Measurements from ENCODE around the gene PTBP3.

Gene PTBP3

DNA sequence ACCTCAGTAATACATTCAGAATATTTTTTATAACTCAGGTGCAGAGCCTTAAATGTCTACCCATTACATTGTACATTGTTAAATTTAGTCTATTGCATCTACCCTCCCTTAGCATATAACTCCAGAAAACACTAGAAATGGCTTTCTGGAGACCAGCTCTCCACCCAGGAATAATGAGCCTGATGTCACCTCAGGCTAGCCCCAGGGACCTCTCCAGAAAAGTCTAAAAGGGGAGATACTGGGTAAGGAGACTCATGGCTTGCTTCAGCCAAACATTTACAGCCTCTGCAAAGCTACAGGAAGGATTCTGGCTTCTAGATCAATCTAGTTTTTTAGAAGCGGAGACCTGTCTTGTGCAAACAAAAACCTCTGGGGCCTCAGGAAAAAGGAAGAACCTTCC is 144.5 kb downstream of the PTBP3 start:
- no peaks in the 10 kb centered on the region for H3K36me3 ChIP-seq
- no peaks in the 10 kb centered on the region for H3K9me3 ChIP-seq
- no peaks in the 10 kb centered on the region; the same call in 1 of the 2 replicates for H3K4me1 ChIP-seq
- TF ChIP-seq CTCF (IDR thresholded peaks at IDR 0.05; ENCODE audit: low read depth, low read length) = no peak
- no peak overlapping the region for H3K4me3 ChIP-seq (ENCODE audit: low read depth, low read length)
- no peak for DNase-seq
- no peaks in the 10 kb centered on the region for H3K27me3 ChIP-seq

DNA sequence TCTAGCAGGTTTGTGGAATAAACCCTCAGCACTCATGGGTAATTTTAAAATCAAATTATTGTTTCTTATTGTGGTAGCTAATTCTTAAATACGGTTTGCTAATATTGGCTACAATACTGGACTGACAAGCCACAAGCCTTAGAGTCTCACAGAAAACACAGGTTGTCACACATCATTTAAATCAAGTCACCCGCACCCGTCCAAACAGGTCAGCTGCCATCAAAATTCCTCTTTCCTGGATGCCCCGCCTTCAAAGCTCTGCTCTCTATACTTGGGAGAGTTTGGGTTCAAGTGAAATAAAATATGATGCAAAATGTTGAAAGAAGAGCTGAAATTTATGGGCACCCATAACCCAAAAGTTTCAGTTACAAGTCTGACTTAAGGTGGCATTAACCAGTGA is 146.0 kb downstream of the PTBP3 start:
- H3K9me3 ChIP-seq = no peaks in the 10 kb centered on the region
- no peaks in the 10 kb centered on the region for H3K27me3 ChIP-seq

GRCh38 chr9:112186695-112187094 is 146.7 kb downstream of the PTBP3 start:
- H3K4me1 ChIP-seq = no peaks in the 10 kb centered on the region; the same call in 1 of the 2 replicates
- no peaks in the 10 kb centered on the region for H3K27me3 ChIP-seq
- no peak for DNase-seq
- no peaks in the 10 kb centered on the region for H3K36me3 ChIP-seq
- H3K4me3 ChIP-seq (ENCODE audit: low read depth, low read length) = no peak overlapping the region
- H3K9me3 ChIP-seq = no peaks in the 10 kb centered on the region
- TF ChIP-seq CTCF (IDR thresholded peaks at IDR 0.05; ENCODE audit: low read depth, low read length) = no peak

More for the DNA sequence above, 146.0 kb downstream of the PTBP3 start:
- no peak overlapping the region for H3K4me3 ChIP-seq (ENCODE audit: low read depth, low read length)
- no peak for TF ChIP-seq CTCF (IDR thresholded peaks at IDR 0.05; ENCODE audit: low read depth, low read length)
- H3K4me1 ChIP-seq = no peaks in the 10 kb centered on the region; the same call in 1 of the 2 replicates
- H3K36me3 ChIP-seq = no peaks in the 10 kb centered on the region
- DNase-seq = no peak

- Histone ChIP-seq H3K4me3 (ENCODE audit: low read depth, low read length) (no peak overlapping the region), H3K4me1 (no peaks in the 10 kb centered on the region; the same call in 1 of the 2 replicates), H3K27me3 (no peaks in the 10 kb centered on the region), H3K36me3 (no peaks in the 10 kb centered on the region), H3K9me3 (no peaks in the 10 kb centered on the region)
- no peak for DNase-seq
- TF ChIP-seq CTCF (IDR thresholded peaks at IDR 0.05; ENCODE audit: low read depth, low read length) = no peak
These were observed 148.5 kb downstream of the PTBP3 start for GRCh38 chr9:112184946-112185345.

DNA sequence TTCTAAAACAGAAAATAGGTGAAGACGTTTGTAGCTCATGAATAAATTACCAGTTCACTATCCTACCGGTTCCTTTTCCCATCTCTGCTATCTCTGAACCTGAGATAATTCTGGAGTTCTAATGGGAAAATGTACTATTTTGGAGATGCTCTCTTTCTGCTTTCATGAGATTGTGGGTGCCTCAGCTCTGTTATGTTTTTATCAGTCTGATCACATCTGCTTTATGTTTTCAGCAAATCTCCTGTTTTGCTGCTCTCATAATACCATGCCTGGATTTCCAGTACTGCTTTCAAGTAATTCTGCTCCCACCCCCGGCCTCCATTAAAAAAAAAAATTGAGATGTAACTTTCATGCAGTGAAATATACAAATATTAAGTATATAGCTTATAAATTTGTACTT is 149.2 kb downstream of the PTBP3 start:
- TF ChIP-seq CTCF (IDR thresholded peaks at IDR 0.05; ENCODE audit: low read depth, low read length) = no peak
- Histone ChIP-seq H3K27me3 (no peaks in the 10 kb centered on the region), H3K4me3 (ENCODE audit: low read depth, low read length) (no peak overlapping the region), H3K36me3 (no peaks in the 10 kb centered on the region), H3K9me3 (no peaks in the 10 kb centered on the region), H3K4me1 (no peaks in the 10 kb centered on the region)
- no peak for DNase-seq

DNA sequence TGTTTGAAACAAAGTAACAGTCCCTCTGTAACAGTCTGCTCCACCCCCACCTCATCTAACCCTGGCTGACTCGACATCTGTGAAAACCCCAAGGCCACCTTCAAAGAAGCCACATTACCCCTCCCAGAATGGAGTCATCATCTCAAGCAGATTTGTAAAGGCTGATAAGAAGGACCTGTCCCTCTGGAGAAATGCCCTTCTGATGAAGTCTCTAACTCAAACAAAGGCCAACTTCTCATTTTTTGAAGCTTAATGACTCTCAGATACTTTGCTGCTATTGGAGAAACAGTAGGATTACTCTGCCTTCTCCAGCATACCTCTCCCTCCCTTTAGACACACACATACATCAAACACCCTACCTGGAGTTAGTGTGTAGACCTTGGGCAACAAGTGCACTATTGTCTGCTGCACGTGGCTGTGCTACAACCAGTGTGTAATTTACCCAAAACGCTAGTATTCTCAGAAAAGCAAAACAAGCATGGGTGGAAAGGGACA is 153.0 kb downstream of the PTBP3 start:
- no peak overlapping the region for H3K4me3 ChIP-seq (ENCODE audit: low read depth, low read length)
- H3K36me3 ChIP-seq = no peaks in the 10 kb centered on the region
- H3K4me1 ChIP-seq = no peaks in the 10 kb centered on the region
- TF ChIP-seq CTCF (IDR thresholded peaks at IDR 0.05; ENCODE audit: low read depth, low read length) = no peak
- DNase-seq = no peak
- no peaks in the 10 kb centered on the region for H3K27me3 ChIP-seq
- no peaks in the 10 kb centered on the region for H3K9me3 ChIP-seq
